Natural killer cell treated with Interleukin-12 subunit alpha and Interleukin-12 subunit beta and Interleukin-15 and Interleukin-18, amount 100 ng/mL, for 72 hours (primary cell): Measurements from ENCODE around the gene VAV2. TPM values are rescaled to one million over a fixed set of nuclear protein-coding genes. Genes with fewer than 3 reads are reported as not detected.

ENCODE experiments used
- ATAC-seq, 2 donors: fragments of 150-1000 bp; cut with Tn5 transposase in 1 of 2; sonication (Bioruptor Pico), chemical (Tn5 transposase) in 1 of 2; 2 replicates each; pipeline ENCODE4 v1.10.0; 2021
- DNase-seq: peaks from one replicate; pipeline ENCODE4 v3.0.0; 2022; ENCODE audit warnings: low spot score
- H3K27ac Mint-ChIP-seq, 2 donors: 1 replicate in 1 of 2; 2 replicates in 1 of 2; pipeline ENCODE4 v1.8.0; 2022; ENCODE audit warnings: mixed read lengths in 2 of 2, mild to moderate bottlenecking in 1 of 2, moderate library complexity in 1 of 2
- H3K27me3 Mint-ChIP-seq, 2 donors: 1 replicate in 1 of 2; 2 replicates in 1 of 2; pipeline ENCODE4 v1.8.0; 2022; ENCODE audit warnings: mixed read lengths in 2 of 2
- H3K36me3 Mint-ChIP-seq: one replicate; pipeline ENCODE4 v1.8.0; 2022; ENCODE audit warnings: mixed read lengths
- H3K4me1 Mint-ChIP-seq, 2 donors: 1 replicate in 1 of 2; 2 replicates in 1 of 2; pipeline ENCODE4 v1.8.0; 2022; ENCODE audit warnings: low read depth in 2 of 2, mixed read lengths in 2 of 2, mild to moderate bottlenecking in 1 of 2
- H3K4me3 Mint-ChIP-seq: one replicate; pipeline ENCODE4 v1.8.0; 2022; ENCODE audit warnings: mixed read lengths
- H3K9me3 Mint-ChIP-seq: 2 replicates; pipeline ENCODE4 v1.8.0; 2022; ENCODE audit warnings: mixed read lengths
- total RNA-seq, 2 donors: library from RNA; stranded (reverse); gene quantifications; one replicate each; pipeline ENCODE4 v1.2.3, GENCODE V29; 2022

Gene VAV2
- total RNA-seq, 2 donors from 2014 or later = 1.9 to 6.7 TPM

DNA sequence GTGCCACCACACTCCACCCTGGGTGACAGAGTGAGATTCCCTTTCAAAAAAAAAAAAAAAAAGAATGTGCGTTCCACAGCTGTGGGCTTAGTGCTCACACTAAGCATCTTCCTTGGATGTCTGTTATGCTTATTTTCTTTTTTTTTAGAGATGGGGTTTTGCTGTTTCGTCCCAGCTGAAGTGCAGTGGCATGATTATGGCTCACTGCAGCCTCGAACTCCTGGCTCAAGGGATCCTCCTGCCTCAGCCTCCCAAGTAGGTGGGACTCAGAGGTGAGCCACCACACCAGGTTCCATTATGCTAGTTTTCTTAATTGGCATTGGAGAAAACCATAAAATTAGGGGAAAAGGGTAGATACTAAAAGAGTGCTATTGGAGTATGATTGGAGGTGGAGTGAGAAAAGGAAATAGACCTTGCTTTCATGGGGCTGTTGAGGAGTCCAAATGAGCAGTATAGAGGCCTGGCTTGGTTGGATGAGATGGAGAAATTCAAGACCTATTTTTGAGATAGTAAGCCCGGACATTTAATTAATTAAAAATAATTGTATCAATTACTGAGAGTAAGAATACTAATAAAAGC, 32.2 kb upstream of the VAV2 start:
- Mint-ChIP-seq H3K9me3 (no peaks in the 10 kb centered on the region), H3K36me3 (no peaks in the 10 kb centered on the region), H3K4me1 (peaks cover 0 to 3% of the 10 kb centered on the region in 2 donors), H3K27ac (peak overlapping the region; percentile 12 to 56), H3K4me3 (peak overlapping the region; percentile 73), H3K27me3 (no peaks in the 10 kb centered on the region)
- DNase-seq (no peak), ATAC-seq (no peak)

DNA sequence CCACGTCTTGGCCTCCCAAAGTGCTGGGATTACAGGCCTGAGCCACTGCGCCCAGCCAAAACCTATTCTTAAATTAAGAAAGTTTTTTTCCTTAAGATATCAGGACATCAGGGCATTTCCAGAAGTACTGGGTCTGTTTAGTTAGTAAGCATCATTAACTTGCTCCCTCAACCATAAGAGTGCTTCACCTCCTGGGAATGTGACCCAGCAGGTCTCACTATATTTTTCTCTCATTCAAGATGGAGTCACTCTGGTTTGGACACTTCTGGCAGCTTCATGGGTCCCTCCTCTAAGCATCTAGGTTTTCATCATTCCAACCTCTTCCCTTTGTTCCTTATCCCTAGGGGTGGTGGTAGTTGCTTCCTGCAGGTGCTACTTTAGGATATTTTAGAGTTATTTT, 22.8 kb upstream of the VAV2 start:
- Mint-ChIP-seq H3K27me3 (no peaks in the 10 kb centered on the region), H3K4me3 (no peak overlapping the region), H3K4me1 (no peaks in the 10 kb centered on the region), H3K27ac (no peak overlapping the region), H3K36me3 (peaks cover 4% of the 10 kb centered on the region), H3K9me3 (no peaks in the 10 kb centered on the region)
- DNase-seq = no peak
- ATAC-seq = no peak

DNA sequence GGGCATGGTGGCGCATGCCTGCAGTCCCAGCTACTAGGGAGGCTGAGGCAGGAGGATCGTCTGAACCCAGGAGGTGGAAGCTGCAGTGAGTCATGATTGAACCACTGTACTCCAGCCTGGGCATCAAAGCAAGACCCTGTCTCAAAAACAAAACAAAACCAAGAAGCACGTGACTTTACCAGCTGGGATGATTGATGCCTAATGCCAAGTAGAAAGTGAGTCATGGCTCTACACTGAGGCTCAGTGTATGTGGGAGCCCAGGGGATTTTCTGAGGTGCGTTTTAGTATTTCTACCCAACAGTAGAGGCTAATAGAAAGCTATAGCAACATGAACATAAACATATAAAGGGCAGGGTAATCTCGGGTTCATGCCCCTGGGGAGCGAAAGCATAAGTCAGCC, 19.3 kb upstream of the VAV2 start:
- H3K36me3 Mint-ChIP-seq = peaks cover 4% of the 10 kb centered on the region
- peaks cover 9 to 15% of the 10 kb centered on the region in 2 donors for H3K27me3 Mint-ChIP-seq
- no peaks in the 10 kb centered on the region for H3K9me3 Mint-ChIP-seq
- no peak overlapping the region for H3K27ac Mint-ChIP-seq
- ATAC-seq = no peak
- DNase-seq = no peak
- no peaks in the 10 kb centered on the region for H3K4me1 Mint-ChIP-seq
- H3K4me3 Mint-ChIP-seq = no peak overlapping the region

DNA sequence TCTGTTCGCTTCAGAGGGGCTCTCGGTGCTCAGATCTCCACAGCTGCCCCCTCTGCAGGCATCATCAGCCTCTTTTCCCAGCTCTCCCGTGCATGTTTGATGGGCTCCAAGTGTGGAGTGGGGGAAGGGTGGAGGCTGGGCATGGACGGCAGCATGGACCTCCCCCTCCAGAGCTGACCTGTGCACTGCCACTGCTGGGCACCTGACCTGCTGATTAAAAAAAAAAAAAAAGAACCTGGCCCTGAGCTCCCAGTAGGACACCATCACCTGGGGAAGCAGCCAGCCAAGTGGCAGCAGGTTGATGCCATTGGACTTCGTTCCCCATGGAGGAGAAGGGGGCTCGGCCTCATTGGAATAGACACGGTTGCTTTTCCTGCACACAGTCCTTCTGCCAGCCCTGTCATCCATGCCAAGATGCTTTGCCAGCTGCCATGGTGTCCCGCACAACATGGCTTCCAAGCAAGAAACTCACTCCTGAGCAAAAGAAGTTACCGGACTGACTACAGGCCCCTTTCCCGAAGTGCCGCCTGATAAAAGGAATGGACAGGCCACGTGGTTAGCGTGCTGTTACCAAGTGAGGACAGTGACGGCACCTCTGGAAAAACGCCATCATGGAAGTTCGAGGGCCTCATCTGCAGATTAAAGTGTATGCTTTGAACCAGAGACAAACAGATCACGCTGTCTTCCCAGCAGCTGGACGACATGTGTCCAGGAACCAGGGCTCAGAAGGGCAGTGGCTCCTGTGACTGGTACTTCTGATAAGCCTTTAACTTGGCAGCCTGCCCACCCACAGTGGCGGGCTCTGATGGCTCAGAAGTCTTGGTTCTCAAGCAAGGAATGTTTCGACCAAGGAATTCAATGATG, 18.4 kb upstream of the VAV2 start:
- H3K9me3 Mint-ChIP-seq = no peaks in the 10 kb centered on the region

DNA sequence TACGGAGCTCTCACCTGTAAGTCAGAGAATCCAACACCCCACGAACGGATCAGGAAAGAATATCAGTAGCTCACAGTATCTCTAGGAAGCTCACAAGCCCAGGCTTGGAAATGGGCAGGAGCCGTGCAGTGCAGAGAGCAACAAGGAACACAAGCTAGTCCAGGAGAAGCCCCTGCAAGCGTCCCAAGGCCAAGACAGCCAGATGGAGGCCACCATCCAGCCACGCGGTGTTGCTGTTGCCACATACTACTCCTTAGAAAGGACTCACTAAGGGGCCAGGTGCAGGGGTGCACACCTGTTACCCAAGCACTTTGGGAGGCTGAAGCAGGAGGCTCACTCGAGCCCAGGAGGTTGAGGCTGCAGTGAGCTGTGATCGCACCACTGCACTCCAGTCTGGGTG, 15.4 kb upstream of the VAV2 start:
- Mint-ChIP-seq H3K4me3 (no peak overlapping the region), H3K9me3 (no peaks in the 10 kb centered on the region), H3K4me1 (no peaks in the 10 kb centered on the region), H3K27ac (no peak overlapping the region), H3K36me3 (peaks cover 4% of the 10 kb centered on the region), H3K27me3 (peaks cover 9 to 19% of the 10 kb centered on the region in 2 donors)
- peak; percentile 23 for DNase-seq
- no peak for ATAC-seq

More for the DNA sequence above, 18.4 kb upstream of the VAV2 start:
- no peak overlapping the region for H3K27ac Mint-ChIP-seq
- no peak for DNase-seq
- no peak for ATAC-seq
- H3K27me3 Mint-ChIP-seq = peaks cover 9 to 15% of the 10 kb centered on the region in 2 donors
- peaks cover 4% of the 10 kb centered on the region for H3K36me3 Mint-ChIP-seq
- no peaks in the 10 kb centered on the region for H3K4me1 Mint-ChIP-seq
- H3K4me3 Mint-ChIP-seq = no peak overlapping the region

DNA sequence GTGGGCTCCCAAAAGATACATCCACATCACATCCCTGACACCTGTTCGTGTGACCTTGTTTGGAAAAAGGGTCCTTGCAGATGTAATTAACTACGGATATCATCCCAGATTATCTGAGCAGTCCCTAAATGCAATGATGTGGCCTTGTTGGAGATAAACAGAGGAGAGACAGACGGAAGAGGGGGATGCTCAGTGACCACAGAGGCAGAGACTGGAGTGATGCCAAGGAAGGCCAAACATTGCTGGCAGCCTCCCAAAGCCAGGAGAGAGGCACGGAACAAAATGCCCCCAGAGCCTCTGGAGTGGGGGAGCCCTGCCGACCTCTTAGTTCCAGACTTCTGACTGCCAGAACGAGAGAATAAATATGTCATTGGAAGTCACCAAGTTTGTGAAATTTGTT, 15.0 kb upstream of the VAV2 start:
- Mint-ChIP-seq H3K36me3 (peaks cover 4% of the 10 kb centered on the region), H3K27me3 (peaks cover 9 to 22% of the 10 kb centered on the region in 2 donors), H3K4me1 (no peaks in the 10 kb centered on the region), H3K9me3 (no peaks in the 10 kb centered on the region), H3K4me3 (no peak overlapping the region), H3K27ac (no peak overlapping the region)
- ATAC-seq (no peak), DNase-seq (peak; percentile 12)

DNA sequence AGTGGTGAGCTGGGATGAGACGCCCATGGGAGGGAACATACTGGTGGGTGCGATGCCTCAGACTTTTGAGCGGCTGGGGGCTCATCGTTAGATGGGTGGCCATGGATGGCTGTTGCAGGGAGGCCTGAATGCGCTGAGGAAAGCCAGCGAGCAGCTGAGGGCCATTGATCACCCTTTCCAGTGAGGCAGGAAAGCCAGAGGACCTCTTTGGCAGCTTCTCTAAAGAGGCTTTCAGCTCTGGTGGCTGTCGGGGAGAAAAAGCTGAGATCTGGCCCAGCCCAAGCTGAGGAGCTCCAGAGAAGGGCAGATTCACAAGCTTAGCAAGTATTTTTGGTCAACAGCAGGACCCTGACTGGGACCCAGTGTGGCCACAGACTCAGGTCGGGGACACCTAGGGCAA, 13.3 kb upstream of the VAV2 start:
- peaks cover 9 to 23% of the 10 kb centered on the region in 2 donors for H3K27me3 Mint-ChIP-seq
- H3K4me3 Mint-ChIP-seq = no peak overlapping the region
- no peak overlapping the region for H3K27ac Mint-ChIP-seq
- no peaks in the 10 kb centered on the region for H3K36me3 Mint-ChIP-seq
- H3K9me3 Mint-ChIP-seq = no peaks in the 10 kb centered on the region
- peak in 1 of 2 donors; percentile 14 for ATAC-seq
- H3K4me1 Mint-ChIP-seq = no peaks in the 10 kb centered on the region
- no peak for DNase-seq

DNA sequence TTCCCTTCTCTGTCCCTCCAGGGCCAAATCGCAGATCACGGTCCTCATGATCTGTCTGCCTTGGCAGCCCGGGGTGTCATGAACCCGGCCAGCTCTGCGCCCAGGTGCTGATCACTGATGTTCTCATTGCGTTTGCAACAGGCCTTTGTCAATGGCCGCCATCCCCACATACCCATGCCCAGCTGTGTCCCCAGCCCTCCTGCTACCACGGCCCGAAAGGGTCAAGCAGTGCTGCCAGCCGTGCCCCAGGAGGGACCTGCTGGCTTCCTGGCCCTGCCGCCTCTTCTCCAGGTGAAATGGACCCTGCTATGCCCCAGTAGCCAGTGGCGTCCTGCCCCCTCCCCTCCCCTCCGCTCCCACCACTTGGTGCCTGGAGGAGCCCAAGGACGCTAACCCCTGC, 12.8 kb upstream of the VAV2 start:
- ATAC-seq = no peak
- Mint-ChIP-seq H3K27me3 (peaks cover 9 to 23% of the 10 kb centered on the region in 2 donors), H3K4me1 (no peaks in the 10 kb centered on the region), H3K27ac (no peak overlapping the region), H3K36me3 (no peaks in the 10 kb centered on the region), H3K4me3 (no peak overlapping the region), H3K9me3 (no peaks in the 10 kb centered on the region)
- DNase-seq = peak; percentile 41

DNA sequence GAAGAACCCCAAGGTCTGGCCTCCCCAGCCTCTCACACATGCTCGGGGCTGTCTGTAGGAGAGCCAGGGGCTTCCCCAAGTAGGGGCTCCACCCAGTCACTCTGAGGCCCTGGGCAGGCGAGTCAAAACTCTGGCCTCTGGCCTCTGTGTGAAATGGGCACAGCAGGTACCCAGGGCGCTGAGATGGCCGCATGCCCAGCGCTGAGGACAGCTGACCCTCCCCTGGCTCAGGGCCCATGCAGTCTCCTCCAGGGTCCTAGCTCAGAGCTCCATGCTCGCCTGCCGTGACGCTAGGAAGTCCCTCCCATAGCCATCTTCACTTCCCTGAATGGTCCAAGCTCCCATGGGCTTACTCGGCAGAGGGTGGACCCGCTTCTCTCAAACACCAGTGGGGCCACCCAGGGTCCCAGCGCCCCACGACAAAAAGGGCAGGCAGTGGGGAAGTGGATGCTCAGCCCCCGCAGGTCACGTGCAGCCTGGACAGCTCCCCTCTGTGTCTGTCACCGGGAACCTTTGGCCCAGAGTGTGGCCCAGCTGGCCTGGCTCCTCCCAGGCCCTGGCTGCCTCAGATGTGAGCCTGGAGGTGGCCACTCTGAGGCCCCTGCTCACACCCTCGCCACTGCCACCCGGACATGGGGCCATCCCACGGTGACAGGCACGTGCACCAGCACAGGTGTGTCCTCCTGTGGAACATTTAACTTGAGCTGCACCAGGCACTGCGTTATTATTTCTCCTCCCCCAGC, 12.2 kb upstream of the VAV2 start:
- Mint-ChIP-seq H3K9me3 (no peaks in the 10 kb centered on the region), H3K27ac (no peak overlapping the region), H3K4me3 (no peak overlapping the region), H3K27me3 (peaks cover 9 to 23% of the 10 kb centered on the region in 2 donors), H3K4me1 (no peaks in the 10 kb centered on the region), H3K36me3 (no peaks in the 10 kb centered on the region)
- peak; percentile 59 for DNase-seq
- peak in 1 of 2 donors; percentile 24 for ATAC-seq

DNA sequence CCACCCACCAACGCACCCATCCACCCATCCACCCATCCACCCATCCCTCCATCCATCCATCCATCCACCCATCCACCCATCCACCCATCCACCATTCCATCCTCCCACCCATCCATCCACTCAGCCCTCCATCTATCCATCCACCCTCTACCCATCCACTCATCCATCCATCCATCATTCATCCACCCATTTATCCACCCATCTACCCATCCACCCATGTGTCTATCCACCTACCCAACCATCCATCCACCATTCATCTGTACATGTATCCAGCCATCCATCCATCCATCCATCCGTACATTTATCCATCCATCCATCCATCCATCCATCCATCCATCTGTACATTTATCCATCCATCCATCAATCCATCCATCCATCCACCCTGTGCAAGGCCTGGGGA, 11.1 kb upstream of the VAV2 start:
- H3K27ac Mint-ChIP-seq = no peak overlapping the region
- peaks cover 9 to 18% of the 10 kb centered on the region in 2 donors for H3K27me3 Mint-ChIP-seq
- no peaks in the 10 kb centered on the region for H3K4me1 Mint-ChIP-seq
- H3K9me3 Mint-ChIP-seq = no peaks in the 10 kb centered on the region
- H3K36me3 Mint-ChIP-seq = no peaks in the 10 kb centered on the region
- no peak overlapping the region for H3K4me3 Mint-ChIP-seq
- ATAC-seq (no peak), DNase-seq (peak; percentile 44)

DNA sequence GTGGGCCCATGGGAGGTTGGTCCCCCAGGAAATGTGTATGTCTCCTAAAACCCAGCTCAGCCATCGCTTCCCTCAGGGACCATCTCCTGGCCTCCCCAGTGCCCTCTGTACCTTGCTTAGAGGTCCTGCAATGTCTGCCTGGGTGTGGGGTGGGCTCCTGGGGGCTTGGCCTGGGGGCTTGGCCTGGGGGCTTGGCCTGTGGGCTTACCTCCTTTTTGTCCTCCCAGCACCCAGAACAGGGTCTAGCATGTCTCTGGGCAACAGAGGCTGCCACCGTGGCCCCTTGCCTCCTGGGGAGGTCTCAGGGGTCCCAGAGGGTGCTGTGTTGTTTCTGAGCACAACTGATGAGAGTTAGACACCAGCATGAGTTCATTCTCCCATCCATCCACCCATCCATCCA, 10.7 kb upstream of the VAV2 start:
- no peak overlapping the region for H3K4me3 Mint-ChIP-seq
- H3K36me3 Mint-ChIP-seq = no peaks in the 10 kb centered on the region
- H3K4me1 Mint-ChIP-seq = no peaks in the 10 kb centered on the region
- ATAC-seq (no peak), DNase-seq (peak; percentile 32)
- H3K9me3 Mint-ChIP-seq = no peaks in the 10 kb centered on the region
- no peak overlapping the region for H3K27ac Mint-ChIP-seq
- peaks cover 9 to 18% of the 10 kb centered on the region in 2 donors for H3K27me3 Mint-ChIP-seq

DNA sequence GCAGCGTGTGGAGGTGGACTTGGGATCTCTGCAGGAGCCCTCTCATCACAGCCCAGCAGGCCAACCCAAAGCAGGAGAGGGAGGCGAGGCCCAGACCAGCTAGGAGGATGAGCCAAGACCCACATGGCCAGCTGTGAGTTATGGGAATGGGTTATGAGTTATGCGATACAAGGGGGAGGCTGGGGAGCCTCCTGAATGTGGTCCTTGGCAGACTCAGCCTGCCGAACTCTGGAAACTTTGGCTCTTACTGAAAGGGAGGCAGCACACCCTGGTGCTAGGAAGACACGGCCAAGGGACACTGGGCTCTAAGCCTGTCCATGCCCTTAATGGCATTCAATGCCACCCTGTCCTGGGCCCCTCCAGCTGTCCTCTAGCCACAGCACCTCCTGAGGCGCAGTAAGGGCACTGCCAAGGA, 7.7 kb upstream of the VAV2 start:
- Mint-ChIP-seq H3K9me3 (no peaks in the 10 kb centered on the region), H3K4me1 (no peaks in the 10 kb centered on the region), H3K27ac (no peak overlapping the region)

DNA sequence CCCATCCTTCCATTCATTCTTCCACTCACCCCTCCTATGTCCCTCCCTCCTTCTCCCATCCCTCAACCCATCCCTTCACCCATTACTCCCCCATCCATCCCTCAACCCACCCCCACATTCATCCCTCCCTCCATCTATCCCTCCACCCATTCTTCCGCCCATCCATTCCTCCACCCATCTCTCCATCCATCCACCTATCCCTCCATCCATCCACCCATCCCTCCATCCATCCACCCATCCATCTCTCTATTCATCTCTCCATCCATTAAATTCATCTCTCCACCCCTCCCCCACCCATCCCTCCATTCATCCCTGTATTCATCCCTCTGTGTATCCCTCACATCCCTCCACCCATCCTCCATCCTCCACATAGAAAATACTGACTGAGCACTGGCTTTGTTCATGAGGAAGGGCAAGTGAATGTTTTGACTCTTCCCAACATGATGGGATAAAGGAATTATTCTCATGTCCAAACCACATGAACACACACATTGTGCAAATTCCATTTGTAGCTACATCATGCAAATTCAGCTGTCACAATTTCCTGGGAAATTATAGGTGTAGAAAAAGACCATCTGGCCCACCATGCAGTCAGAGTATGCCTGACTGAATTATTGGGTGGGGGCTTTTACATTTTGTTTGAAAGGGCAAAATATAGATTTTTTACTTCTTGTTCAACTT, 6.9 kb upstream of the VAV2 start:
- H3K4me3 Mint-ChIP-seq = no peak overlapping the region
- H3K36me3 Mint-ChIP-seq = no peaks in the 10 kb centered on the region
- H3K27me3 Mint-ChIP-seq = peaks cover 0 to 8% of the 10 kb centered on the region in 2 donors
- DNase-seq (no peak), ATAC-seq (no peak)
- no peak overlapping the region for H3K27ac Mint-ChIP-seq
- no peaks in the 10 kb centered on the region for H3K4me1 Mint-ChIP-seq
- H3K9me3 Mint-ChIP-seq = no peaks in the 10 kb centered on the region

More for the DNA sequence above, 7.7 kb upstream of the VAV2 start:
- no peak for ATAC-seq
- no peaks in the 10 kb centered on the region for H3K36me3 Mint-ChIP-seq
- no peak for DNase-seq
- no peak overlapping the region for H3K4me3 Mint-ChIP-seq
- H3K27me3 Mint-ChIP-seq = peaks cover 0 to 8% of the 10 kb centered on the region in 2 donors
